HAP-1 (cell line): ENCODE results near the gene ZNF256.
A peak's percentile ranks its signal among the peaks of the same experiment; 100 is the strongest.

Experiments
- DNase-seq, 2 experiments: peaks; one replicate each; pipeline ENCODE4 v3.0.0-alpha.2; 2016 to 2020; ENCODE audit warnings: low spot score in 2 of 2
- H3K27me3 ChIP-seq: fragments of 250-450 bp; sonication (Bioruptor Pico); 2 replicates; pipeline ENCODE4 v1.5.1; 2020; ENCODE audit warnings: low read depth, mild to moderate bottlenecking, moderate library complexity
- H3K36me3 ChIP-seq: fragments of 250-450 bp; sonication (Bioruptor Pico); replicated peaks from 2 replicates; pipeline ENCODE4 v1.5.1; 2020; ENCODE audit warnings: mild to moderate bottlenecking
- H3K4me1 ChIP-seq: fragments of 250-450 bp; sonication (Bioruptor Pico); 2 replicates; pipeline ENCODE4 v1.5.1; 2020; ENCODE audit warnings: mild to moderate bottlenecking
- H3K4me3 ChIP-seq: fragments of 250-450 bp; sonication (Bioruptor Pico); 2 replicates; pipeline ENCODE4 v1.5.1; 2020; ENCODE audit warnings: mild to moderate bottlenecking, moderate library complexity
- H3K9me3 ChIP-seq: fragments of 250-450 bp; sonication (Bioruptor Pico); 2 replicates; pipeline ENCODE4 v1.5.1; 2020; ENCODE audit warnings: mild to moderate bottlenecking, moderate library complexity
- in situ Hi-C: fragments of 300-500 bp; cut with MboI; formaldehyde crosslinking; loops from 3 replicates; pipeline ENCODE4 v1.14.3; 2020; ENCODE audit warnings: low sequenced_read_pairs, inconsistent platforms, mixed read lengths

ZNF256 gene

DNA sequence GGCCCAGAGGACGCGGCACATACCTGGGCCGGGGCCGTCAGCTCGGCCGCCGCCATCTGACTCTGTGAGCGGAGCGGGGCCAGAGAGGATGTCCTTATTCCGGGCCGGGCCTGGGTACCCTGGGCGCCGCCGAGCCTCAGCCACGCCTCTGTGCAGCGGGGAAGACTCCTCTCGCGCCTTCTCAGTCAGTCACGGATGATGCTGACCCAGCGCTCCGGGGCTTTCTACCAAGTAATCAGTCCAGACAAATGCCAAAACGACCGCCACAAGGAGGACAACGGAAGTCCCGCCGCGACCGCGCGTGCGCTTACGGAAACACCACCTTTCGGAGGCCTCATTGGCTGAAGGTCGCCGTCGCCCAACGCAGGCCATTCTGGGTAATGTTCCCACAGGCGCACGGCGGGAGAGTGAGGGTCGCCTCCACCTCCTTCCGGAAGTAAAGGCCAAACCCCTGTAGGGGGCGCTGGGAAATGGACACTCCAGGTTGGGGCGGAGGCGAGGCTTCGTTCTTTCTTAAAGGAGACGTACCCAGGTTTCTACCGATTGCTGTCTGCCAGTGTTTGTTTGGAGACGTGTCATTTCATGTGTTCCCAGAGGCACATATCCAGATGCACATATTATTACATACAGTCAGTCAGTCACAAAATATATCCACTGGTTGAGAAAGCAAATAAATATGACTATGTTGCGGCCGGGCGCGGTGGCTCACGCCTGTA lies at the start of gene ZNF256:
Gene ZNF256, minus strand, starts transcription at position 288 of the 716 bp plus-strand sequence. Its CDS starts 232 bp downstream, at position 56.
- H3K4me1 ChIP-seq: no peaks in the 10 kb centered on the region
- DNase-seq: peak; percentile 86 to 94
- H3K36me3 ChIP-seq: no peaks in the 10 kb centered on the region; the same call in 1 of the 2 replicates
- peak within 1 kb of the TSS; percentile 58 for H3K4me3 ChIP-seq
- in situ Hi-C loops: no loop called here
- H3K9me3 ChIP-seq: peaks cover 14% of the 10 kb centered on the region
- no peaks in the 10 kb centered on the region for H3K27me3 ChIP-seq

DNA sequence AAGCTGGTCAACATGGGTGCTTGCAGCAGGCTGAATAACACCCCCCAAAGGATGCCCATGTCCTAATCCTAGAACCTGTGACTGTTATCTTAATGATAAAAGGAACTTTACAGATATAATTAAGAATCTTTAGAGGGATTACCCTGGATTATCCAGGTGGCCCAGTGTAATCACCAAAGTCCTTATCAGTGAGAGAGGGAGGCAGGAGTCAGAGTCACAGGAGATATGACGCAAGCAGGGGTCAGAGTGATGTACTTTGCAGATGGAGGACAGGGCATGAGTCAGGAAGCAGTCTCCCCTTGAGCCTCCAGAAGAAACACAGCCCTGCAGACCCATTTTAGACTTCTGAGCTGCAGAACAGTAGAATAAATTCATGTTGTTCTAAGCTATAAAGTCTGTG lies 45.3 kb upstream of the ZNF256 start:
- DNase-seq: no peak
- in situ Hi-C loops: no loop called here

DNA sequence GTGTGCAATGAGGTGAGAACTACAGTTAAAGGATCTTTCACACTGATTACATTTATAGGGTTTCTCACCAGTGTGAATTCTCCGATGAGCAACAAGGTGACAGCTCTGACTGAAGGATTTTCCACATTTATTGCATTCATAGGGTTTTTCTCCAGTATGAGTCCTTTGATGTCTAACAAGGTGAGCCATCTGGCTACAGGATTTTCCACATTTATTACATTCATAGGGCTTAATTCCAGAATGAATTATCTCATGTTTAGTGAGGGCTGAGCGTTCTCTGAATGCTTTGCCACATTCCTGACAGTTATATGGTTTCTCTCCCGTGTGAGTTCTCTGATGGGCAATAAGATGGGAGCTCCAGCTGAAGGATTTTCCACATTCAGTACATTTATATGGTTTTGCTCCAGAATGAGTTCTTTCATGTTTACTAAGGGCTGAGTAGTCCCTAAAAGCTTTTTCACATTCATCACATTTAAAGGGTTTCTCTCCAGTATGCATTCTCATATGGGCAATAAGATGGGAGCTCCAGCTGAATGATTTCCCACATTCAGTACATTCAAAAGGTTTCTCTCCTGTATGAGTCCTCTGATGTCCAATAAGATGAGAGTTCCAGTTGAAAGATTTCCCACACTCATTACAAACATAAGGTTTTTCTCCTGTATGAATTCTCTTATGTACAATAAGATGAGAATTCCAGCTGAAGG lies 31.2 kb upstream of the ZNF256 start:
- in situ Hi-C loops: no loop called here
- no peaks in the 10 kb centered on the region for H3K4me1 ChIP-seq
- H3K36me3 ChIP-seq: no peaks in the 10 kb centered on the region
- no peak overlapping the region for H3K4me3 ChIP-seq
- H3K9me3 ChIP-seq: peaks cover 29% of the 10 kb centered on the region
- H3K27me3 ChIP-seq: no peaks in the 10 kb centered on the region
- no peak for DNase-seq

More for the DNA sequence above, 45.3 kb upstream of the ZNF256 start:
- H3K9me3 ChIP-seq: no peaks in the 10 kb centered on the region; the same call in 1 of the 2 replicates
- H3K36me3 ChIP-seq: no peaks in the 10 kb centered on the region
- H3K27me3 ChIP-seq: no peaks in the 10 kb centered on the region
- H3K4me3 ChIP-seq: no peak overlapping the region
- H3K4me1 ChIP-seq: no peaks in the 10 kb centered on the region

GRCh38 chr19:57974434-57974833 lies 26.9 kb upstream of the ZNF256 start, which contains the start of gene C19orf18:
C19orf18 (minus strand) TSS chr19:57974534; CDS start chr19:57974432, 102 bp downstream.
- Histone ChIP-seq H3K4me1 (no peaks in the 10 kb centered on the region), H3K4me3 (no peak within 1 kb of the TSS), H3K9me3 (peaks cover 21% of the 10 kb centered on the region), H3K36me3 (no peaks in the 10 kb centered on the region), H3K27me3 (no peaks in the 10 kb centered on the region)
- no peak for DNase-seq
- in situ Hi-C loops: no loop called here

DNA sequence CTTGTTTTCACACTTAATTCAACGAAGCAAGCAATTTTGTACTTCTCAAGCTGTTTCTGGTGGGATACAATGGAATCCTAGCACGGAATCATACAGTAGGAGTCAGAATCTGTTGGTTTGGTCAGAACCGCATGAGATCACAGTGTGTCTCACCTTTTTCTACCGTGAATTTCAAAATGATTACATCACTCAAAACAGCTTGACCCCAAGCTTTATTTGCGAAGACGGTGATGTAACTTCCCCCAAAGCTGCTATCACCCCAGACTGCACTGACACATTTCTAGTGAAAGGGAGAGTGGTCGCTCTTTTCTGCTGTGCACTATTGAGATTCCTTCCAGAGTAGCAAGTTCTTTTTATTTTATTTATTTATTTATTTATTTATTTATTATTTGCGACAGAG lies 17.3 kb upstream of the ZNF256 start:
- no peaks in the 10 kb centered on the region for H3K9me3 ChIP-seq
- DNase-seq: no peak
- H3K4me3 ChIP-seq: no peak overlapping the region
- H3K4me1 ChIP-seq: no peaks in the 10 kb centered on the region
- in situ Hi-C loops: no loop called here
- no peaks in the 10 kb centered on the region for H3K36me3 ChIP-seq
- no peaks in the 10 kb centered on the region for H3K27me3 ChIP-seq

GRCh38 chr19:57961785-57962184 lies 14.3 kb upstream of the ZNF256 start:
- H3K9me3 ChIP-seq: peaks cover 2% of the 10 kb centered on the region
- no peaks in the 10 kb centered on the region for H3K4me1 ChIP-seq
- no peak for DNase-seq
- H3K27me3 ChIP-seq: no peaks in the 10 kb centered on the region
- no peaks in the 10 kb centered on the region for H3K36me3 ChIP-seq
- in situ Hi-C loops: no loop called here
- H3K4me3 ChIP-seq: no peak overlapping the region

DNA sequence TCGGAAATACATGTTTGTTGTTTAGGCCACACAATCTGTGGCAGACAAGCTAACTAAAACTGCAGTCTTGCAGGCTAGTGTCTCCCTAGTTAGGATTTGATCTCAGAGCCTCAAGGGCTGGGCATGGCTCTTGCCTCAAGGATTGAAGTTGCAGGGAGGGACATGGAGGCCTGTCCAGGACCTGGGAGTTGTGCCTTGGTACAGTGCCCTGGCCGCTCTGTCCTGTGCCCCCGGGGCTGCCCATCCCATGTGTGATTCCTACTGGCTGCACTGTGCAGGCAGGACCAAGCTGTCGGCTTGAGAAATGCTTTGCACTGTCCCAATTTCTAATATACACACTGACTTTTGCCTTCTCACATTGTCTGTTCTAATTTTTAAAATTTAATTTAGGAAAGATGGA lies 7.5 kb upstream of the ZNF256 start:
- Histone ChIP-seq H3K4me3 (no peak overlapping the region), H3K27me3 (no peaks in the 10 kb centered on the region), H3K4me1 (no peaks in the 10 kb centered on the region), H3K36me3 (no peaks in the 10 kb centered on the region), H3K9me3 (peaks cover 6% of the 10 kb centered on the region)
- DNase-seq: no peak
- in situ Hi-C loops: no loop called here

GRCh38 chr19:57949702-57950101 lies 2.2 kb upstream of the ZNF256 start:
- DNase-seq: no peak
- H3K9me3 ChIP-seq: peaks cover 14% of the 10 kb centered on the region; the same call in 1 of the 2 replicates
- H3K4me3 ChIP-seq: no peak overlapping the region
- H3K4me1 ChIP-seq: no peaks in the 10 kb centered on the region
- H3K27me3 ChIP-seq: no peaks in the 10 kb centered on the region
- H3K36me3 ChIP-seq: no peaks in the 10 kb centered on the region
- in situ Hi-C loops: no loop called here

DNA sequence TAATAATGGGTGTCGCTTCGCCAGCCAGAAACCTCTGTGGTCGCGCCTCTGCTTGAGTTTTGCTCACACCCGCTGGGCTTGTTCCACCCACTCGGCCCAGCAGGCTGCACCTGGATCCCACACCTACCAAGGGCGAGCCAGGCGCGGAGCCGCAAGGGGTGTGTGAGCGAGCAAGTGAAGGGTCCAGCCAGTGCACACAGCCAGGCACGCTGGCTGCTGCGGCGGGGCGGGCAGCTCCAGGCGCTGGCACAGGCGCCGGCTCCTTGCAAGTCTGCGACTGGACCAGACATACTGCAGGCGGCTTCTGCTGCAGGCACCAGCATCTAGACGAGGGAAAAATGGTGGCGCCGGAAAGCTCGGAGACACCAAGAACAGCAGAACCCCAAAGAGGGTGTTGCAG lies 1.8 kb upstream of the ZNF256 start:
- no peaks in the 10 kb centered on the region for H3K4me1 ChIP-seq
- no peaks in the 10 kb centered on the region for H3K36me3 ChIP-seq
- in situ Hi-C loops: no loop called here
- H3K4me3 ChIP-seq: no peak overlapping the region
- peaks cover 14% of the 10 kb centered on the region for H3K9me3 ChIP-seq
- DNase-seq: no peak
- H3K27me3 ChIP-seq: no peaks in the 10 kb centered on the region

DNA sequence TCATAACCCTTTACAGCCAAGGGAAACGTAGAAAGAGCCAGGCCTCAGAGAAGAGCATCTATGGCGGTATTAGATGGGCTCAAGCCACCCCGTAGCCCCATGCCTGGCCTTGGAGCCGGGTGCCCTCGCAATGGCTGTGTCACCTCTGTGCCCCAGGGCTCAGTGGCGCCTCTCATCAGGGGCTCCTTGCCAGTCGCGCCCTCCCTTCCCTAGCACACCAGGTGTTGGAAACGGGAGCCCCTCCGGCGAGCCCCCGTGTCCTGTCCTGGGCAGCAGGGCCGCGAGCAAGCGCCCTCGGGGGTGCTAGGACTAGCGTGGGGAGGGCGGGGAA lies 453 bp downstream of the ZNF256 start:
- peaks cover 3% of the 10 kb centered on the region for H3K36me3 ChIP-seq
- in situ Hi-C loops: no loop called here
- DNase-seq: no peak
- H3K4me1 ChIP-seq: no peaks in the 10 kb centered on the region
- peaks cover 14% of the 10 kb centered on the region for H3K9me3 ChIP-seq
- H3K27me3 ChIP-seq: no peaks in the 10 kb centered on the region
- H3K4me3 ChIP-seq: peak overlapping the region; percentile 58

DNA sequence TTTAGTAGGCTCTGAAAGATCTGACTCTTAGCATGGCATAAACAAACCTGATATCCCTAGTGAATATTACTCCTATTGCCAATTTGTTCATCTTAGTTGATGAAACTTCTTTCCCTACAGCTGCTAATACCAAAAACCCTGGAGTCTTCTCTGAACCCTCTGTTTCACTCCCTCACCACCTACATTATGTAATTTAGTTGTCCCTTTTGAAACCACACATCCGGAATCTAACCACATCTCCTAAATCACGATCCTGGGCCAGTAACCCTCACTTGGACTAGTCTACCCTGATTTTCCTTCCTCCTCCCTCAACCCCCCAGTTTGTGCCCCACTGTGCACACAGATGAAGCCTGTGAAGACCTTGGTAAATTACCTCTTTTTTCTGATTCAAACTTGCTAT lies 1.2 kb downstream of the ZNF256 start:
- H3K27me3 ChIP-seq: no peaks in the 10 kb centered on the region
- in situ Hi-C loops: no loop called here
- H3K36me3 ChIP-seq: peaks cover 11% of the 10 kb centered on the region
- peak overlapping the region; percentile 58 for H3K4me3 ChIP-seq
- no peak for DNase-seq
- H3K9me3 ChIP-seq: peaks cover 16% of the 10 kb centered on the region
- H3K4me1 ChIP-seq: no peaks in the 10 kb centered on the region

GRCh38 chr19:57941593-57941992 lies 5.9 kb downstream of the ZNF256 start:
- Histone ChIP-seq H3K27me3 (no peaks in the 10 kb centered on the region), H3K9me3 (peaks cover 15% of the 10 kb centered on the region), H3K36me3 (peaks cover 14% of the 10 kb centered on the region), H3K4me3 (no peak overlapping the region), H3K4me1 (no peaks in the 10 kb centered on the region)
- in situ Hi-C loops: no loop called here
- no peak for DNase-seq

GRCh38 chr19:57935731-57936130 lies 11.8 kb downstream of the ZNF256 start:
- Histone ChIP-seq H3K4me3 (no peak overlapping the region), H3K36me3 (no peaks in the 10 kb centered on the region), H3K9me3 (0 out of 2 replicates have a peak, but pooled peaks cover 2% of the 10 kb centered on the region), H3K4me1 (no peaks in the 10 kb centered on the region), H3K27me3 (no peaks in the 10 kb centered on the region)
- in situ Hi-C loops: no loop called here
- no peak for DNase-seq
